B cell (primary cell): Measurements from ENCODE around the gene CD52. TPM values are rescaled to one million over a fixed set of nuclear protein-coding genes. Genes with fewer than 3 reads are reported as not detected.
"Not testable (repeated sequence)": the region's sequence is repeated elsewhere in the genome, so short reads cannot be mapped to it uniquely, and the experiment has no call there.

Source experiments
- ATAC-seq: fragments of 200-7000 bp; cut with Tn5 transposase; one replicate; pipeline ENCODE4 v1.10.0; 2021; ENCODE audit warnings: low read depth, mild to moderate bottlenecking, moderate number of reproducible peaks, moderate library complexity
- CTCF ChIA-PET: fragments of 350-600 bp; sonication (Branson Sonifier 250); formaldehyde crosslinking; loops from one replicate; lab custom pipeline; 2021; ENCODE audit warnings: antibody characterized with exemption, inconsistent platforms; lab: Charles Lee
- POLR2A ChIA-PET: fragments of 350-600 bp; sonication (Branson Sonifier 250); formaldehyde crosslinking; loops from one replicate; lab custom pipeline; 2021; ENCODE audit warnings: antibody characterized with exemption; lab: Charles Lee
- DNase-seq: peaks from one replicate; pipeline ENCODE4 v3.0.0; 2013
- H2AFZ ChIP-seq: 2 replicates; pipeline ENCODE4 v1.6.1; 2012; ENCODE audit warnings: mild to moderate bottlenecking, low read depth, low read length; ENCODE audit not compliant: insufficient read depth, poor library complexity, severe bottlenecking
- H3K27ac ChIP-seq, 2 donors: 1 replicate in 1 of 2; 2 replicates in 1 of 2; pipeline ENCODE4 v1.5.1; 2012 to 2013; ENCODE audit warnings: low read length in 2 of 2, mild to moderate bottlenecking in 2 of 2, moderate library complexity in 1 of 2
- H3K27me3 ChIP-seq, 4 experiments: fragments of 200-600 bp in 1 of 4; sonication (generic) in 1 of 4; replicated peaks in 1 of 4; 1 replicate in 2 of 4; 2 replicates in 2 of 4; pipeline versions ENCODE4 v1.6.1 to v1.7.0; 2013 to 2016; ENCODE audit warnings: low read length in 3 of 4, mild to moderate bottlenecking in 2 of 4, mixed read lengths in 1 of 4, moderate library complexity in 1 of 4; ENCODE audit not compliant: insufficient read depth in 4 of 4, control insufficient read depth in 3 of 4; ENCODE audit errors: control extremely low read depth in 1 of 4
- H3K36me3 ChIP-seq, 2 experiments: replicated peaks in 1 of 2; 1 replicate in 1 of 2; 2 replicates in 1 of 2; pipeline versions ENCODE4 v1.6.1 to v1.7.1; 2013; ENCODE audit warnings: low read length in 1 of 2; ENCODE audit not compliant: insufficient read depth in 2 of 2, control insufficient read depth in 1 of 2; ENCODE audit errors: control extremely low read depth in 1 of 2, extremely low read depth in 1 of 2
- H3K4me1 ChIP-seq, 2 donors: fragments of 200-600 bp in 1 of 2; sonication (generic) in 1 of 2; 1 replicate in 1 of 2; 2 replicates in 1 of 2; pipeline versions ENCODE4 v1.5.1 to v1.6.1; 2013 to 2017; ENCODE audit warnings: low read length in 2 of 2; ENCODE audit not compliant: control insufficient read depth in 2 of 2, insufficient read depth in 2 of 2
- H3K4me2 ChIP-seq: replicated peaks from 2 replicates; pipeline ENCODE3; 2012; ENCODE audit warnings: mild to moderate bottlenecking, low read depth, low read length; ENCODE audit not compliant: poor library complexity, severe bottlenecking
- H3K4me3 ChIP-seq, 5 experiments: fragments of 200-600 bp in 1 of 5; sonication (generic) in 1 of 5; 1 replicate in 3 of 5; 2 replicates in 2 of 5; pipeline versions ENCODE4 v1.5.1 to v1.7.0; 2011 to 2016; ENCODE audit warnings: low read length in 4 of 5, mild to moderate bottlenecking in 4 of 5, low read depth in 2 of 5, control low read depth in 1 of 5, moderate library complexity in 1 of 5; ENCODE audit not compliant: insufficient read depth in 1 of 5; ENCODE audit errors: control extremely low read depth in 1 of 5, extremely low read depth in 1 of 5
- H3K79me2 ChIP-seq: fragments of 200-600 bp; sonication (generic); one replicate; pipeline ENCODE4 v1.6.0; 2016; ENCODE audit warnings: low read length; ENCODE audit not compliant: control insufficient read depth, insufficient read depth
- H3K9ac ChIP-seq: fragments of 200-600 bp; sonication (generic); 2 replicates; pipeline ENCODE4 v1.6.1; 2017; ENCODE audit warnings: mild to moderate bottlenecking, low read length, moderate library complexity
- H3K9me3 ChIP-seq, 3 donors: one replicate each; pipeline versions ENCODE4 v1.6.1 to v1.7.1; 2013; ENCODE audit warnings: low read length in 2 of 3; ENCODE audit not compliant: control insufficient read depth in 2 of 3, insufficient read depth in 1 of 3; ENCODE audit errors: control extremely low read depth in 1 of 3
- H4K20me1 ChIP-seq: 2 replicates; pipeline ENCODE4 v1.6.0; 2012; ENCODE audit warnings: mild to moderate bottlenecking, low read length; ENCODE audit not compliant: insufficient read depth, control insufficient read depth, poor library complexity, severe bottlenecking
- H3K27ac Mint-ChIP-seq: one replicate; pipeline ENCODE4 v1.8.0; 2021; ENCODE audit warnings: mixed read lengths
- H3K27me3 Mint-ChIP-seq: one replicate; pipeline ENCODE4 v1.8.0; 2021; ENCODE audit warnings: mixed read lengths
- H3K4me1 Mint-ChIP-seq: one replicate; pipeline ENCODE4 v1.8.0; 2021; ENCODE audit warnings: mixed read lengths
- H3K4me3 Mint-ChIP-seq: one replicate; pipeline ENCODE4 v1.8.0; 2021; ENCODE audit warnings: mixed read lengths
- H3K9me3 Mint-ChIP-seq: one replicate; pipeline ENCODE4 v1.8.0; 2022; ENCODE audit warnings: mixed read lengths; ENCODE audit not compliant: insufficient read depth
- EZH2 ChIP-seq: IDR thresholded peaks from 2 replicates; pipeline ENCODE4 v1.6.1; 2012; ENCODE audit warnings: borderline replicate concordance, low read depth, mild to moderate bottlenecking, moderate library complexity, low read length; ENCODE audit not compliant: insufficient read depth, poor library complexity, severe bottlenecking
- WGBS: methylation state at CpG from one replicate; pipeline ENCODE4 v1.1.5; 2013; ENCODE audit warnings: missing lambda C conversion rate; ENCODE audit not compliant: insufficient coverage; 5-methylcytosine and 5-hydroxymethylcytosine counted together
- intact Hi-C: fragments of 100-400 bp; cut with micrococcal nuclease; formaldehyde crosslinking; loops from one replicate; pipeline ENCODE4 v1.10.0; 2022
- polyA plus RNA-seq: library from polyadenylated mRNA; depleted of rRNA; stranded (reverse); fragments of >200 nt; gene quantifications from 2 replicates; pipeline ENCODE4 v1.2.3, GENCODE V29; 2012
- total RNA-seq, 2 donors: library from RNA; stranded (reverse); fragments of 120-200 nt in 1 of 2; gene quantifications; 1 replicate in 1 of 2; 2 replicates in 1 of 2; pipeline versions ENCODE4 v1.2.3 to v1.2.4, GENCODE V29; 2013 to 2022
- TF ChIP-seq, protein P1 (sequence below): fragments of 200-600 bp; IDR thresholded peaks from one replicate; pipeline ENCODE4 v1.8.0; 2022; ENCODE audit warnings: antibody characterized with exemption, mild to moderate bottlenecking

CD52 gene
- total and polyA plus RNA-seq, 2 donors (not counting 1 experiment from before 2014, with no cell fraction given) = 1,116 to 1,597 TPM

DNA sequence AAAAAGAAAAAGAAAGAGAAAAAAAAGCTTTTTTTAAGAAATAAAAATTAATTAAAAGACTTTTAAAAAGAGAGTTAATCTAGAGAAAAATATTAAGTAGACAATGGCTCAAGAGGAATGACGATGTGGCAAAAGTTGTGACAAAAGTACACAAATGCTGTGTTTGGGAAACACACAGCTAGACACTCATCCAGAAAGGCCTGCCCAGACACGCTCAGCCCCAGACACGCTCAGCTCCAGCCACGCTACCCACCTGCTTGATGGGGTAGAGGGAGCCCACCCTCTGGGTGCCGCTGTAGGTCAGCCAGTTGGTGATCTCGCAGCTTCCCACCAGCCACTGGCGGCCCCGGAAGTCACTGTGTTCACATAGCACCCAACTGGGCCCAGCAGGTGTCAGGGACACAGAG is 10.2 kb downstream of the CD52 start:
- ATAC-seq = no peak
- CTCF ChIA-PET = interaction anchor here (1.2 to 30.0 kb wide), 4 partner anchors 34 to 94 kb away, joined by 3 to 1400 read pairs (median 5); partner anchors contain the start of gene SH3BGRL3

DNA sequence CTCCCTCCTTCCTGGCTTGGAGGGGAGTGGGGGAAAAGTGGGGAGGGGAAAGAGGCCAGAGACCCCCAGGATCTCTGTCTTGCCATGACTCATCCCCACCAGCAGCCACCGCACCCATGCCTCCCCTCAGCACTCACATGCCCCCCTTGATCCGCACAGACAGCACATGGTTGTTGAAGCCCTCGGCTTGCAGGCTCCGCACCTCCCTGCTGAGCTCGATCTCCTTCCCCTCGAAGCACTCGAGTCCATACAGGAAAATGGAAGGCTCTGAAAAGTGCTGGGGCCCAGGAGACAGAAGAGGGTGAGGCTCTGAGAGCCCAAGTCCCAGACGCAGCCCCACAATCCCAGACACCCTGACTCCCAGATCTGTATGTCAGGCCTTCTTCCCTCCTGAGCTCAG is 10.8 kb downstream of the CD52 start:
- no peak overlapping the region for H2AFZ ChIP-seq
- Mint-ChIP-seq H3K4me1 (peaks cover 5% of the 10 kb centered on the region), H3K27me3 (no peaks in the 10 kb centered on the region), H3K27ac (no peak overlapping the region), H3K4me3 (no peak overlapping the region), H3K9me3 (no peaks in the 10 kb centered on the region)
- TF ChIP-seq EZH2 = no peak
- TF ChIP-seq, protein P1, sequence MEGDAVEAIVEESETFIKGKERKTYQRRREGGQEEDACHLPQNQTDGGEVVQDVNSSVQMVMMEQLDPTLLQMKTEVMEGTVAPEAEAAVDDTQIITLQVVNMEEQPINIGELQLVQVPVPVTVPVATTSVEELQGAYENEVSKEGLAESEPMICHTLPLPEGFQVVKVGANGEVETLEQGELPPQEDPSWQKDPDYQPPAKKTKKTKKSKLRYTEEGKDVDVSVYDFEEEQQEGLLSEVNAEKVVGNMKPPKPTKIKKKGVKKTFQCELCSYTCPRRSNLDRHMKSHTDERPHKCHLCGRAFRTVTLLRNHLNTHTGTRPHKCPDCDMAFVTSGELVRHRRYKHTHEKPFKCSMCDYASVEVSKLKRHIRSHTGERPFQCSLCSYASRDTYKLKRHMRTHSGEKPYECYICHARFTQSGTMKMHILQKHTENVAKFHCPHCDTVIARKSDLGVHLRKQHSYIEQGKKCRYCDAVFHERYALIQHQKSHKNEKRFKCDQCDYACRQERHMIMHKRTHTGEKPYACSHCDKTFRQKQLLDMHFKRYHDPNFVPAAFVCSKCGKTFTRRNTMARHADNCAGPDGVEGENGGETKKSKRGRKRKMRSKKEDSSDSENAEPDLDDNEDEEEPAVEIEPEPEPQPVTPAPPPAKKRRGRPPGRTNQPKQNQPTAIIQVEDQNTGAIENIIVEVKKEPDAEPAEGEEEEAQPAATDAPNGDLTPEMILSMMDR = no peak
- DNase-seq (no peak), ATAC-seq (no peak)
- no peaks in the 10 kb centered on the region for H3K27me3 ChIP-seq
- peaks cover 11% of the 10 kb centered on the region for H4K20me1 ChIP-seq
- 95% methylated on average over 6 of the region's 8 CpGs for WGBS
- H3K4me2 ChIP-seq = no peak overlapping the region
- H3K9ac ChIP-seq = no peak overlapping the region
- H3K36me3 ChIP-seq = peaks cover 0 to 14% of the 10 kb centered on the region in 2 experiments
- no peaks in the 10 kb centered on the region for H3K9me3 ChIP-seq
- H3K79me2 ChIP-seq = peaks cover 4% of the 10 kb centered on the region
- intact Hi-C loops = no loop called here
- no peak overlapping the region for H3K27ac ChIP-seq
- ChIA-PET CTCF (interaction anchor here (1.3 to 30.0 kb wide), 2 partner anchors 46 to 95 kb away, joined by 3 to 1400 read pairs; partner anchors contain the start of gene SH3BGRL3), POLR2A (interaction anchor here (0.7 to 1.2 kb wide), 2 partner anchors 15 to 44 kb away, joined by 3 read pairs; no protein-coding TSS in a partner anchor)
- H3K4me1 ChIP-seq = no peaks in the 10 kb centered on the region
- no peak overlapping the region for H3K4me3 ChIP-seq

More for the DNA sequence above, 10.2 kb downstream of the CD52 start:
- POLR2A ChIA-PET = interaction anchor here (1.2 kb wide), 2 partner anchors 44 to 48 kb away, joined by 3 read pairs; partner anchors contain the start of gene SH3BGRL3
- H3K36me3 ChIP-seq = peaks cover 0 to 18% of the 10 kb centered on the region in 2 experiments
- 97% methylated on average over 4 of the region's 8 CpGs for WGBS
- Mint-ChIP-seq H3K9me3 (no peaks in the 10 kb centered on the region), H3K27ac (no peak overlapping the region), H3K4me1 (peaks cover 9% of the 10 kb centered on the region), H3K27me3 (no peaks in the 10 kb centered on the region), H3K4me3 (no peak overlapping the region)
- H3K9me3 ChIP-seq = no peaks in the 10 kb centered on the region
- DNase-seq = no peak
- no peak overlapping the region for H3K4me2 ChIP-seq
- no peak overlapping the region for H2AFZ ChIP-seq
- no peak overlapping the region for H3K4me3 ChIP-seq
- no peak overlapping the region for H3K9ac ChIP-seq
- H3K27me3 ChIP-seq = no peaks in the 10 kb centered on the region
- no peak overlapping the region for H3K27ac ChIP-seq
- TF ChIP-seq, protein P1 = no peak
- no peak for TF ChIP-seq EZH2
- H3K4me1 ChIP-seq = peaks cover under 1 to 4% of the 10 kb centered on the region in 2 donors
- peaks cover 4% of the 10 kb centered on the region for H3K79me2 ChIP-seq
- peaks cover 17% of the 10 kb centered on the region for H4K20me1 ChIP-seq
- intact Hi-C loops = no loop called here

DNA sequence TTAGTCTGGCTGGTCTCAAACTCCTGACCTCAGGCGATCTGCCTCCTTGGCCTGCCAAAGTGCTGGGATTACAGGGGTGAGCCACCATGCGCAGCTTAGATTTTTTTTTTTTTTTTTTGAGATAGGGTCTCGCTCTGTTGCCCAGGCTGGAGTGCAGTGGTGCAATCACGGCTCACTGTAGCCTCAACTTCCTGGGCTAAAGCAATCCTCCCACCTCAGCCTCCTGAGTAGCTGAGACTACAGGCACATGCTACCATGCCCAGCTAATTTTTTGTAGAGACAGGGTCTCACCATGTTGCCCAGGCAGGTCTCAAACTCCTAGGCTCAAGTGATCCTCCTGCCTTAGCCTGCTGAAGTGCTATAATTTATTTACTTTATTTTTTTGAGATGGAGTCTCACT is 11.6 kb downstream of the CD52 start:
- H3K4me3 ChIP-seq, H3K36me3 ChIP-seq, intact Hi-C loops, H3K4me1 ChIP-seq, H3K27ac ChIP-seq, H3K27me3 ChIP-seq, H3K9me3 ChIP-seq, H3K79me2 ChIP-seq, ATAC-seq, H3K27me3 Mint-ChIP-seq, H2AFZ ChIP-seq, H4K20me1 ChIP-seq, H3K9me3 Mint-ChIP-seq, DNase-seq, H3K4me2 ChIP-seq, H3K9ac ChIP-seq, H3K4me3 Mint-ChIP-seq, H3K4me1 Mint-ChIP-seq, H3K27ac Mint-ChIP-seq: not testable (repeated sequence)
- ChIA-PET CTCF (interaction anchor here (30.0 kb wide), 1 partner anchor 47 kb away, joined by 1400 read pairs; the partner anchor contains the start of gene SH3BGRL3), POLR2A (interaction anchor here (0.7 kb wide), 1 partner anchor 39 kb away, joined by 8 read pairs; no protein-coding TSS in a partner anchor)
- WGBS = 93% methylated on average over 2 of the region's 4 CpGs
